BLaER1 treated with 17β-estradiol and CSF1 and Interleukin-3, amounts not matched to agents 10 nM and 100 nM (cell line): ENCODE results near the gene CCL17.

Experiments used
- H3K27ac ChIP-seq, 11 experiments: shearing (Covaris generic); formaldehyde crosslinking; 2 replicates each; pipeline ENCODE4 v1.8.1; 2022
- H3K27me3 ChIP-seq, 11 experiments: shearing (Covaris generic); formaldehyde crosslinking; 2 replicates each; pipeline ENCODE4 v1.8.1; 2022
- H3K36me3 ChIP-seq, 11 experiments: shearing (Covaris generic); formaldehyde crosslinking; 2 replicates each; pipeline ENCODE4 v1.8.1; 2022
- H3K4me1 ChIP-seq, 10 experiments: shearing (Covaris generic); formaldehyde crosslinking; 2 replicates each; pipeline ENCODE4 v1.8.1; 2022
- H3K4me2 ChIP-seq, 11 experiments: shearing (Covaris generic); formaldehyde crosslinking; 2 replicates each; pipeline ENCODE4 v1.8.1; 2022
- H3K4me3 ChIP-seq, 10 experiments: shearing (Covaris generic); formaldehyde crosslinking; 2 replicates each; pipeline ENCODE4 v1.8.1; 2022
- H3K9ac ChIP-seq, 11 experiments: shearing (Covaris generic); formaldehyde crosslinking; 2 replicates each; pipeline ENCODE4 v1.8.1; 2022
- H3K9me3 ChIP-seq, 11 experiments: shearing (Covaris generic); formaldehyde crosslinking; replicated peaks in 1 of 11; 2 replicates each; pipeline ENCODE4 v1.8.1; 2022
- H4K20me1 ChIP-seq, 11 experiments: shearing (Covaris generic); formaldehyde crosslinking; 2 replicates each; pipeline ENCODE4 v1.8.1; 2022
- Cebpa-rat ChIP-seq, 11 experiments: shearing (Covaris generic); IDR thresholded peaks; 2 replicates each; pipeline ENCODE4 v1.8.1; 2022

CCL17 gene

DNA sequence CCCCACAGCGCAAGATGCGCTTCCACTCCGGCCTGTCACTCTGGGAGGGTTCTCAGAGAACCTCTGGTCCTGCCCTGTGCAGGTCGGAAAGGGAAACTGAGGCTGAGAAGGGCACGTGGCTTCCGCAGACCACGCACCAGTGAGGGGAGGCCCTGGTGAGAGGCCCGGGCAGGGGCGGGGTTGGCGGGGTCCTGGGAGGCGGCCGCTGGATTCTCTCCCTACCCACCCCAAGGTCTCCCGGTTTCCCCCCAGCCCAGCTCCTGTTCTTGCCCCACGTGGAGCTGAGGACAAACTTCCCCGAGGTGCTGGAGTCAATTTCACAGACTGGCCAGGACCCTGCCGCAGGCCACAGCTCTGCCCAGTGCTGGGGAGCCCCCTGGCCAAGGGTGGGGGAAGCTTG, 11.5 kb downstream of the CCL17 start:
- Histone ChIP-seq H3K9me3 (no peaks in the 10 kb centered on the region), H4K20me1 (no peaks in the 10 kb centered on the region; a peak in 1 of 22 replicates), H3K36me3 (no peaks in the 10 kb centered on the region), H3K4me1 (peaks cover 29 to 82% (median 69%) of the 10 kb centered on the region in 10 experiments), H3K9ac (peak overlapping the region in 10 of 11 experiments; percentile 55 to 84 (median 79); a peak in 18 of 22 replicates), H3K4me2 (peak overlapping the region; percentile 70 to 97 (median 86)), H3K4me3 (no peak overlapping the region), H3K27me3 (no peaks in the 10 kb centered on the region), H3K27ac (peak overlapping the region in 10 of 11 experiments; percentile 44 to 87 (median 80); a peak in 19 of 22 replicates)
- TF ChIP-seq Cebpa-rat (IDR thresholded peaks at IDR 0.05) = no peak

DNA sequence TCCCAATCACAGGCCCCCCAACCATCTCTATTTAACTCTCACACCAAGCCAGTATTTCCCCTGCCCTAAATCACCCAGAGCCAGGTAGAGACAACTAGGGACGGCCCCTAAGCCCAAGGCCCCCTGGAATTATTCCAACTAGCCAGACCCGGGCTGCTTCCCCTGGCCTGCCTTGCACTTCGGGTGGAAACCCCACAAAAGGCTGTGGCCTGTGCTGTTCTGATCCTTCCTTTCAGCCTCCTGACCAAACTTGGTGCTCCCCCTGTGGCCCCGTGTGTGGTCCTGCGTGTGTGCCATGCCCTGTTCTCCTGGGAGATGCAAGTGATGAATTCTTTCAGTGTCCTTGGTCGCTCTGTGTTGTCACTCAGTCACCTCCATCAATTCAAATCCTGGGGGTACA, 14.9 kb downstream of the CCL17 start:
- no peak for TF ChIP-seq Cebpa-rat (IDR thresholded peaks at IDR 0.05)
- Histone ChIP-seq H3K4me2 (peak overlapping the region; percentile 45 to 78 (median 63); a peak in 21 of 22 replicates), H3K36me3 (no peaks in the 10 kb centered on the region), H3K9ac (peak overlapping the region in 8 of 11 experiments; percentile 3 to 64 (median 40); a peak in 9 of 22 replicates), H3K4me1 (peaks cover 19 to 47% (median 37%) of the 10 kb centered on the region in 10 experiments), H3K27ac (peak overlapping the region in 4 of 11 experiments; percentile 13 to 59 (median 40); a peak in 7 of 22 replicates), H3K4me3 (0 out of 20 replicates have a peak overlapping the region, but pooled peaks of 1 of the 10 experiments have one; percentile 14), H3K27me3 (no peaks in the 10 kb centered on the region), H4K20me1 (no peaks in the 10 kb centered on the region), H3K9me3 (no peaks in the 10 kb centered on the region)

DNA sequence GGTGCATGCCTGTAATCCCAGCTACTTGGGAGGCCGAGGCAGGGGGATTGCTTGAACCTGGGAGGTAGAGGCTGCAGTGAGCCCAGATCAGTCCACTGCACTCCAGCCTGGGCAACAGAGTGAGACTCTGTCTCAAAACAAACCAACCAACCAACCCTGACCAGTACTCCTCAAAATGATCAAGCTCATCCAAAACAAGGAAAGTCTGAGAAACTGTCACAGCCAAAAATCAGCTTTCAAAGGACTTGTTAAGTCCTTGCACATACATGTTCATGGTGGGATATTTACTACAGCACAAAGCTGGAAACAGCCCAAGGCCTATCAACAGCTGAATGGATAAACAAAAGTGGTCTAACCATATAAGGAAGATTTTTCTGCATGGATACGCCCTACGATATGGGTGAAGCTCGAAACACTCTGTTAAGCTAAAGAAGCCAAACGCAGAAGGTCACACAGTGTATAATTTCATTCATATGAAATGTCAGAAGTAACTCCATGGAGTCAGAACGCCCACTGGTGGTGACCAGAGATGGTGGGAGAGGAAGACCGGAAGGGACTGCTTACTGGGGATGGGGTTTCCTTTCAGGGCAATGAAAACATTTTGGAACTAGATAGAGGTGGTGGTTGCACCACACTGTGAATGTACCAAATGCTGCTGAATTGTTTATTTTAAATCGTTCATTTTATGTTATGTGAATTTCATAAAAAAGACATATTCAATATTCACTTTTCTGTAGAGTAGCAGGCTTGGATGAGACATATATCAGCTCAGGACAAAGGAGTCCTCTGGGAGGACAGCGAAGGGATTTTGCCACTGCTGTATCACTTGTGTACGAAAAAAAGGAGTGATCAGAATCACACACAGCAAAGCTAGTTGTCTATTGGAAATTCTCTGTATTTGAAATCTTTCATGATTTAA, 17.7 kb downstream of the CCL17 start:
- peaks cover 4 to 25% (median 14%) of the 10 kb centered on the region in 11 experiments for H3K36me3 ChIP-seq
- H4K20me1 ChIP-seq = no peaks in the 10 kb centered on the region
- no peak overlapping the region for H3K27ac ChIP-seq
- peaks cover 9 to 30% (median 22%) of the 10 kb centered on the region in 10 experiments for H3K4me1 ChIP-seq
- H3K4me3 ChIP-seq = no peak overlapping the region
- no peak overlapping the region for H3K4me2 ChIP-seq
- no peaks in the 10 kb centered on the region for H3K27me3 ChIP-seq
- no peak for TF ChIP-seq Cebpa-rat (IDR thresholded peaks at IDR 0.05)
- no peaks in the 10 kb centered on the region for H3K9me3 ChIP-seq
- no peak overlapping the region; a peak in 1 of 22 replicates for H3K9ac ChIP-seq

DNA sequence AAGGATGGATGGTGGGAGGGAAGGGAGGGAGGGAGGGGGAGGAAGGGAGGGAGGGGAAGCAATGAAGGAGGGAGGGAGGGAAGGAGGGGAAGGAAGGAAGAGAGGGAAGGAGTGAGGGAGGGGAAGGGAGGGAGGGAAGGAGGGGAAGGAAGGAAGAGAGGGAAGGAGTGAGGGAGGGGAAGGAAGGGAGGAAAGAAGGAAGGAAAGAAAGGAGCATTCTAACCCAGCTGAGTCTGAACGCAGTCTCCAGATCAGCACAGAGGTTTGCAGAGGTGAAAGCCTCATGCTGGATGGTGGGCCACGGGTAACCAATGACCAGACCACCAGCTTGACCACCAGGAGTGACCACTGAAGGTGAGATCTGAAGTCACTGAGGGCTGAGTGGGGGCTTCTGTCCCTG, 18.6 kb downstream of the CCL17 start:
- H3K4me3 ChIP-seq = no peak overlapping the region
- peaks cover 7 to 23% (median 15%) of the 10 kb centered on the region in 10 experiments for H3K4me1 ChIP-seq
- H3K27ac ChIP-seq = no peak overlapping the region
- no peak overlapping the region for H3K4me2 ChIP-seq
- TF ChIP-seq Cebpa-rat (IDR thresholded peaks at IDR 0.05) = no peak
- H3K27me3 ChIP-seq = no peaks in the 10 kb centered on the region
- no peak overlapping the region for H3K9ac ChIP-seq
- H3K36me3 ChIP-seq = peaks cover 12 to 34% (median 22%) of the 10 kb centered on the region in 11 experiments
- H3K9me3 ChIP-seq = no peaks in the 10 kb centered on the region
- no peaks in the 10 kb centered on the region for H4K20me1 ChIP-seq

DNA sequence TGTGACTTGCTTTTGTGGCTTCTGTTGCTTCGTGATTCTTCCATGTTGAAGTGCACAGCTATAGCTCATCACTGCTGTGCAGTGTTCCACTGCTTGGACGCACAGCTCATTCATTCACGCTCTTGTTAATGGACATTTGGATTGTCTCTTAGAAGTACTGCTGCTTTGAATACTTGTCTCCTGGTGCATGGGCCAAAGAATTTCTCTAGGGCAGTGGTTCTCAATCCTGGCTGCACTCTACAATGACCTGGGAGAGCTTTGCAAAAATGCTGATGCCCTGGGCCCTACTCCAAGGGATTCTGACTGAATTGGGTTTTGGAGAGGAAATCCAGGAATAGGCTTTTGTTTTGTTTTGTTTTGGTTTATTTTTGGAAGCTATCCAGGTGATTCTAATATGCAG, 20.0 kb downstream of the CCL17 start:
- Histone ChIP-seq H3K4me1 (peaks cover under 1 to 10% (median 2%) of the 10 kb centered on the region in 10 experiments; a peak in 17 of 20 replicates), H3K4me2 (no peak overlapping the region), H4K20me1 (peaks cover 0 to 7% (median 0%) of the 10 kb centered on the region in 11 experiments; a peak in 1 of 22 replicates), H3K27ac (no peak overlapping the region), H3K9me3 (no peaks in the 10 kb centered on the region), H3K36me3 (peaks cover 25 to 48% (median 34%) of the 10 kb centered on the region in 11 experiments), H3K9ac (no peak overlapping the region), H3K4me3 (no peak overlapping the region), H3K27me3 (no peaks in the 10 kb centered on the region)
- TF ChIP-seq Cebpa-rat (IDR thresholded peaks at IDR 0.05) = no peak

DNA sequence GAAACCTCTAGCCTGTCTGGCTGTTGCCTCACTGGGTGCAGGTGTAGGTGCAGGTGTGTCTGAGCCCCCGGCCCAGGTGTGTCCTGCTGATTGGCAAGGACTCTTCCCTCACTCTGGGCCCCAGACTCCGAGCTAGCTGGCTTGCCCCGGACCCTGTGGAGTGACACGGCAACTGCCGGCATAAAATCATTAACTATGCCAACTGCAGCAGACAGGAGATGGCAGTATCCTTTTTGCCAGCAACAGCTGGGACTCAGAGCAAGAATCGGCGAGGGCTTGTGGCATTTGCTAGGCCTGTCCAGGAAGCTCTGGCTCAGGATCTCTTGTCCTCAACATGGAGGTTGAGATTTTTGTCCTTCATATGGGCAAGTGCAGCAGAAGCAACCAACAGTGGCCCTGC, 21.8 kb downstream of the CCL17 start:
- no peak for TF ChIP-seq Cebpa-rat (IDR thresholded peaks at IDR 0.05)
- Histone ChIP-seq H3K4me2 (no peak overlapping the region), H3K27ac (no peak overlapping the region), H3K4me3 (no peak overlapping the region), H3K27me3 (no peaks in the 10 kb centered on the region), H4K20me1 (peaks cover 0 to 7% (median 0%) of the 10 kb centered on the region in 11 experiments; a peak in 2 of 22 replicates), H3K9ac (no peak overlapping the region), H3K36me3 (peaks cover 43 to 66% (median 52%) of the 10 kb centered on the region in 11 experiments), H3K4me1 (peaks cover 0 to 7% (median 0%) of the 10 kb centered on the region in 10 experiments; a peak in 2 of 20 replicates), H3K9me3 (no peaks in the 10 kb centered on the region)

DNA sequence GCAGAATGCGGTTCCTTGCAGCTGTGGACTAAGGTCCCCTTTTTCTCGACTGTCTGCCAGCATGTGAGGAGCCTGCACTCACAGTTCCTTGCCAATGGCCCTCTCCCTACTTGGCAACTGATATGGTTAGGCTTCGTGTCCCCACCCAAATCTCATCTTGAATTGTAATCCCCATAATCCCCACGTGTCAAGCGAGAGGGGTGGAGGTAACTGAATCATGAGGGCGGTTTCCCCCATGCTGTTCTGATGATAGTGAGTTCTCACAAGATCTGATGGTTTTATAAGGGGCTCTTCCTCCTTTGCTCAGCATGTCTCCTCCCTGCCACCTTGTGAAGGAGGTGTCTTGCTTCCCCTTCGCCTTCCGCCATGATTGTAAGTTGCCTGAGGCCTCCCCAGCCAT, 22.7 kb downstream of the CCL17 start:
- no peak overlapping the region for H3K27ac ChIP-seq
- no peak overlapping the region for H3K4me2 ChIP-seq
- peaks cover 0 to 7% (median 0%) of the 10 kb centered on the region in 11 experiments; a peak in 2 of 22 replicates for H4K20me1 ChIP-seq
- peaks cover 53 to 75% (median 62%) of the 10 kb centered on the region in 11 experiments for H3K36me3 ChIP-seq
- H3K4me3 ChIP-seq = no peak overlapping the region
- H3K27me3 ChIP-seq = no peaks in the 10 kb centered on the region
- H3K9ac ChIP-seq = no peak overlapping the region
- H3K4me1 ChIP-seq = peaks cover 0 to 7% (median 0%) of the 10 kb centered on the region in 10 experiments; a peak in 2 of 20 replicates
- no peaks in the 10 kb centered on the region for H3K9me3 ChIP-seq
- no peak for TF ChIP-seq Cebpa-rat (IDR thresholded peaks at IDR 0.05)

DNA sequence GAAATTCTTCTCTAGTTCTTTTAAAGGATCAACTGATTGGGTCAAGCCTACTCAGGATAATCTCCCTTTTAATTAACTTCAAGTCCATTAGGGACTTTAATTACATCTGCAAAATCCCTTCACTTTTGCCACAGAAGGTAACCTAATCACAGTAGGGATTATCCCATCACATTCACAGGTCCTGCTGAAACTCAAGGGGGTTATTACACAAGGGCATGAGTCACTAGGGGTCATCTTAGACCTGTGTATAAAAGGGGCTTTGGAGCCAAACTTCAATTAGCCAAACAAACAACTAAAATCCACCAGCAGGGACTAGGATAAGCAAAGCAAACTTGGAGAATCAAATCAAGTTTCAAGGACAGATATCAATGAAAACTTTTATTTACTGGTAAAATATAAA, 23.3 kb downstream of the CCL17 start:
- TF ChIP-seq Cebpa-rat (IDR thresholded peaks at IDR 0.05) = no peak
- Histone ChIP-seq H3K4me3 (no peak overlapping the region), H3K4me1 (peaks cover 0 to 7% (median 0%) of the 10 kb centered on the region in 10 experiments; a peak in 2 of 20 replicates), H3K4me2 (no peak overlapping the region), H3K36me3 (peaks cover 58 to 80% (median 67%) of the 10 kb centered on the region in 11 experiments), H3K9ac (no peak overlapping the region), H4K20me1 (peaks cover 0 to 7% (median 0%) of the 10 kb centered on the region in 11 experiments; a peak in 3 of 22 replicates), H3K27me3 (no peaks in the 10 kb centered on the region), H3K9me3 (no peaks in the 10 kb centered on the region), H3K27ac (no peak overlapping the region)

DNA sequence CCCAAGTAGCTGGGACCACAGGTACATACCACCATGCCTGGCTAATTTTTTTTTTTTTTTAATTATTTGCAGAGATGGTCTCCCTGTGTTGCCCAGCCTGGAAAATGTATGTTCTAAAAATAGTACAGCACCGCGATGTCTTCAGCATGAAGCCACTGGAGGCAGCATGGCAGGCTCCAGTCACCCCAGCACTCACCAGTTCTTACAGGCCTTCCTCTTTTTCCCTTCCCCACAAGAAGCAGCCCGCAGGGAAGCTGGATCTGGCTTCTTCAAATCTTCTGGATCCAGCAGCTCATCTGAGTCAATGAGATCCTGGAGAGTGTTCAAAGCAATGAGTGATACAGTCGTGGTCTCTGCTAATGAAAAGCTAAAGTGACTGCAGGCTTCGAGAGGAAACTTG, 26.4 kb downstream of the CCL17 start:
- no peak overlapping the region for H3K4me2 ChIP-seq
- no peak overlapping the region for H3K4me3 ChIP-seq
- H3K9ac ChIP-seq = no peak overlapping the region
- H3K27ac ChIP-seq = no peak overlapping the region
- H3K36me3 ChIP-seq = peaks cover 89 to 100% (median 98%) of the 10 kb centered on the region in 11 experiments
- peaks cover 0 to 7% (median 0%) of the 10 kb centered on the region in 10 experiments; a peak in 1 of 20 replicates for H3K4me1 ChIP-seq
- H3K27me3 ChIP-seq = no peaks in the 10 kb centered on the region
- H3K9me3 ChIP-seq = no peaks in the 10 kb centered on the region
- TF ChIP-seq Cebpa-rat (IDR thresholded peaks at IDR 0.05) = no peak
- peaks cover 0 to 7% (median 0%) of the 10 kb centered on the region in 11 experiments; a peak in 3 of 22 replicates for H4K20me1 ChIP-seq
